H1 (cell line): ENCODE measurements around the gene LINC01488. TPM values are rescaled to one million over a fixed set of nuclear protein-coding genes. Genes with fewer than 3 reads are reported as not detected.

Experiments
- CEBPB ChIP-seq: IDR thresholded peaks from 2 replicates; pipeline ENCODE4 v1.6.1; 2012; ENCODE audit warnings: low read depth, low read length
- CHD7 ChIP-seq: fragments of 300-600 bp; sonication (generic); IDR thresholded peaks from 2 replicates; pipeline ENCODE4 v1.7.1; 2012; ENCODE audit warnings: low read length, moderate library complexity, mild to moderate bottlenecking, inconsistent platforms; ENCODE audit not compliant: insufficient replicate concordance
- EP300 ChIP-seq, 2 experiments: IDR thresholded peaks; 1 replicate in 1 of 2; 2 replicates in 1 of 2; pipeline ENCODE4 v1.6.1; 2011 to 2012; ENCODE audit warnings: low read depth in 2 of 2, low read length in 2 of 2, mild to moderate bottlenecking in 2 of 2, borderline replicate concordance in 1 of 2, inconsistent platforms in 1 of 2, moderate library complexity in 1 of 2
- KDM4A ChIP-seq: IDR thresholded peaks from one replicate; pipeline ENCODE4 v1.7.1; 2012; ENCODE audit warnings: low read depth, mild to moderate bottlenecking, moderate library complexity, low read length, inconsistent platforms; ENCODE audit not compliant: severe bottlenecking
- KDM5A ChIP-seq: fragments of 200-600 bp; IDR thresholded peaks from 2 replicates; pipeline ENCODE4 v1.7.1; 2012; ENCODE audit warnings: mild to moderate bottlenecking, low read length, inconsistent platforms, mixed read lengths
- SAP30 ChIP-seq: fragments of 300-600 bp; sonication (generic); IDR thresholded peaks from 2 replicates; pipeline ENCODE4 v1.7.1; 2012; ENCODE audit warnings: low read length, moderate library complexity, mild to moderate bottlenecking, inconsistent platforms; ENCODE audit not compliant: insufficient read depth, insufficient replicate concordance
- TAF7 ChIP-seq: optimal IDR thresholded peaks from 2 replicates; pipeline ENCODE3; 2011; ENCODE audit warnings: low read depth, mild to moderate bottlenecking, inconsistent platforms, low read length, moderate library complexity, borderline replicate concordance
- polyA plus RNA-seq, 7 experiments: library from polyadenylated mRNA; depleted of rRNA in 3 of 7; stranded (reverse) in 5 of 7; unstranded in 2 of 7; fragments of >200 nt in 5 of 7; fragments of 200-250 nt in 2 of 7; gene quantifications; 1 replicate in 5 of 7; 2 replicates in 1 of 7; 4 replicates in 1 of 7; pipeline versions ENCODE4 v1.2.1 to v1.2.3, GENCODE V29; 2011 to 2013; ENCODE audit warnings: missing spikeins in 2 of 7, mixed read lengths in 2 of 7
- total RNA-seq: library from RNA; stranded (reverse); fragmentation: NEBNext Ultra II Directional; extraction: Animal tissue kit (Norgen Biotek cat#: 25700); gene quantifications from 2 replicates; pipeline ENCODE4 v1.2.1, GENCODE V29; 2021
- TF ChIP-seq, protein P1 (sequence below): IDR thresholded peaks from 2 replicates; pipeline ENCODE4 v1.6.1; 2012; ENCODE audit warnings: low read length, inconsistent platforms

LINC01488 gene
- total and polyA plus RNA-seq, 2 of the 8 experiments (the other 6 are each of a cell fraction or from before 2014, with no cell fraction given) = not detected

GRCh38 chr11:69460540-69461257 lies 20.8 kb upstream of the LINC01488 start (continued):
- TF ChIP-seq CHD7 = no peak
- TF ChIP-seq SAP30 = no peak
- TF ChIP-seq CEBPB = no peak
- TF ChIP-seq EP300 (IDR thresholded peaks at IDR 0.05; ENCODE audit: borderline replicate concordance in 1 of 2, low read depth in 2 of 2, low read length in 2 of 2) = no peak
- TF ChIP-seq KDM5A = no peak
- no peak for TF ChIP-seq KDM4A
- TF ChIP-seq TAF7 = no peak
- TF ChIP-seq, protein P1, sequence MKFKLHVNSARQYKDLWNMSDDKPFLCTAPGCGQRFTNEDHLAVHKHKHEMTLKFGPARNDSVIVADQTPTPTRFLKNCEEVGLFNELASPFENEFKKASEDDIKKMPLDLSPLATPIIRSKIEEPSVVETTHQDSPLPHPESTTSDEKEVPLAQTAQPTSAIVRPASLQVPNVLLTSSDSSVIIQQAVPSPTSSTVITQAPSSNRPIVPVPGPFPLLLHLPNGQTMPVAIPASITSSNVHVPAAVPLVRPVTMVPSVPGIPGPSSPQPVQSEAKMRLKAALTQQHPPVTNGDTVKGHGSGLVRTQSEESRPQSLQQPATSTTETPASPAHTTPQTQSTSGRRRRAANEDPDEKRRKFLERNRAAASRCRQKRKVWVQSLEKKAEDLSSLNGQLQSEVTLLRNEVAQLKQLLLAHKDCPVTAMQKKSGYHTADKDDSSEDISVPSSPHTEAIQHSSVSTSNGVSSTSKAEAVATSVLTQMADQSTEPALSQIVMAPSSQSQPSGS = no peak
